Astrocyte of the cerebellum (primary cell): Measurements from ENCODE around the gene LIN54.

Experiments
- DNase-seq: peaks from one replicate; pipeline ENCODE4 v3.0.0-alpha.2; 2011; ENCODE audit warnings: low read depth
- H3K4me3 ChIP-seq: 2 replicates; pipeline ENCODE4 v1.5.1; 2011; ENCODE audit warnings: mild to moderate bottlenecking, low read depth, low read length, moderate library complexity
- in situ Hi-C: cut with HindIII; loops from 2 replicates; pipeline ENCODE4 v1.10.0; 2017; ENCODE audit warnings: low sequenced_read_pairs
- TF ChIP-seq, protein P1 (sequence below): IDR thresholded peaks from 2 replicates; pipeline ENCODE4 v1.5.1; 2012; ENCODE audit warnings: low read length, low read depth, moderate library complexity, mild to moderate bottlenecking; ENCODE audit errors: missing control alignments

LIN54 gene

DNA sequence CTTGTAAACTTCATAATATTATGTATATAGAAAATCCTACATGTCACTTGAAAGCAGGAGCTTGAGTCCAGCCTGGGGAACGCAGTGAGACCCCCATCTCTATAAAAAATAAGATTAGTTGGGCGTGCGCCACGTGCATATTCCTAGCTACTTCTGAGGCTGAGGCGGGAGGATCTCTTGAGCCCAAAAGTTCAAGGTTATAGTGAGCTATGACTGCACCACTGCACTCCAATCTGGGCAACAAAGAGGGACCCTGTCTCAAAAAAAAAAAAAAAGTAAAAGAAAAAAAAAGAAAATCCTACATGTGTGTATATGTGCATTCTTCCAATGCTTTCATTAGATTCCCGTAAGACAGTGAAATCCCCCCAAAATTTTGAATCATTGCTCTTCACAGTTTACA, 121.3 kb downstream of the LIN54 start:
- H3K4me3 ChIP-seq: peak overlapping the region; percentile 76
- in situ Hi-C loops: no loop called here
- no peak for DNase-seq
- TF ChIP-seq, protein P1, sequence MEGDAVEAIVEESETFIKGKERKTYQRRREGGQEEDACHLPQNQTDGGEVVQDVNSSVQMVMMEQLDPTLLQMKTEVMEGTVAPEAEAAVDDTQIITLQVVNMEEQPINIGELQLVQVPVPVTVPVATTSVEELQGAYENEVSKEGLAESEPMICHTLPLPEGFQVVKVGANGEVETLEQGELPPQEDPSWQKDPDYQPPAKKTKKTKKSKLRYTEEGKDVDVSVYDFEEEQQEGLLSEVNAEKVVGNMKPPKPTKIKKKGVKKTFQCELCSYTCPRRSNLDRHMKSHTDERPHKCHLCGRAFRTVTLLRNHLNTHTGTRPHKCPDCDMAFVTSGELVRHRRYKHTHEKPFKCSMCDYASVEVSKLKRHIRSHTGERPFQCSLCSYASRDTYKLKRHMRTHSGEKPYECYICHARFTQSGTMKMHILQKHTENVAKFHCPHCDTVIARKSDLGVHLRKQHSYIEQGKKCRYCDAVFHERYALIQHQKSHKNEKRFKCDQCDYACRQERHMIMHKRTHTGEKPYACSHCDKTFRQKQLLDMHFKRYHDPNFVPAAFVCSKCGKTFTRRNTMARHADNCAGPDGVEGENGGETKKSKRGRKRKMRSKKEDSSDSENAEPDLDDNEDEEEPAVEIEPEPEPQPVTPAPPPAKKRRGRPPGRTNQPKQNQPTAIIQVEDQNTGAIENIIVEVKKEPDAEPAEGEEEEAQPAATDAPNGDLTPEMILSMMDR: no peak

DNA sequence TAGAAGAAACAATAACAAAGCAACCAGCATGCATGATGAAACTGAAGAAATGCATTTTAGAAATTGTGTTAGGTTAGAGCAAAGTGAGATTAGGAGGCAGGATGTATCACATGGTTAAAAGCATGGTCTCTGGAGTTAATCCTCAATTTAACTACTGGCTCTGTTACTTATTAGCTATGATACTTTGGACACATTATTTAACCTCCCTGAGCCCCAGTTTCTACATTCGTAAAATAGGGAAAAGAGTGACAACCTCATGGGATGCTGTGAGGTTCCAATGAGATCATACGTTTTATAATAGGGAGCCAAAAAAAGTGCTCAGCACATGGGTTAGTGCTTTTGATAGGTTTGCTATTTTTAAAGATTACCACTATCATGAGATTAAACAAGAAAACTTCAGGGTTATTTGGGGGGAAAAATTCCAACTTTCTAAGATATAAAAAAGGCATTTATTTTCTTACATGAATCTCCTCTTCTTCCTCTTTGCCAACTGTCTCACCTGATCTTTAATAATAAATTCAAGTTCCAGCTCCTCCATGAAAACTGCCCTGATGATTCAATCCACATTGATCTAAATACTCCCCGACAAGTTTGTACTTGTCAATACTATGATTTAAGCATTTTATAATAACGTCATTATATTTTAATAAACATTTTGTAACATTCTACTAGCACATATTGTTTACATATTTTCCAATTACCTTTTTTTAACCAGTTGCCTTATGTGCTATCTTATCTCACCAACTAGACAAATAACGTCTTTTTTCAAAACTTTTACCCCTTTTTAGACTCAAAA, 124.3 kb downstream of the LIN54 start:
- DNase-seq: no peak
- no peak overlapping the region for H3K4me3 ChIP-seq
- TF ChIP-seq, protein P1: no peak
- in situ Hi-C loops: no loop called here

DNA sequence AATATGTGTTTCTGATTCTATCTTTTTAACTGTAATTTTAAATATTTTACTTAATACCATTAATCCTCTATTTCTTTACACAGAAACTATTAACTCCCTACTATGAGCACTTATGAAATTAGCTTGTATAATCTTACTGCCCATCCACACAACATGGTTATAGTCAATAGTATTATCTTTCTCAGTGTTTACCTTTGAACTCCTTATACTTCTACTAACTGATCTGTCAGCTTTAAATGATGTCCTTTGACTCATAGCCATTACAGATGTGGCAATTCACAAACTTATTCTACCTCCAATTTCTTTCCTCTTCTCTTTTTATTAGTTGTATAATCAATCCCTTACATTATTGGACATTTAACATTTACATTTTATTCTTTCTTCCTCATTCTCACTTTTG, 125.2 kb downstream of the LIN54 start:
- in situ Hi-C loops: no loop called here
- H3K4me3 ChIP-seq: no peak overlapping the region
- DNase-seq: no peak
- TF ChIP-seq, protein P1: no peak
